Measurements from ENCODE around the gene FEZF2.

Gene FEZF2

GRCh38 chr3:62370858-62371719, 2.3 kb downstream of the FEZF2 start:
- Mint-ChIP-seq H3K27me3 (ENCODE audit: low read depth, poor library complexity) (peaks cover 100% of the 10 kb centered on the region), H3K27ac (no peak overlapping the region), H3K4me3 (peak overlapping the region; percentile 46), H3K4me1 (peaks cover 22% of the 10 kb centered on the region), H3K36me3 (ENCODE audit: low read depth) (no peaks in the 10 kb centered on the region), H3K9me3 (no peaks in the 10 kb centered on the region)
- DNase-seq, result no peak
- TF ChIP-seq CTCF (IDR thresholded peaks at IDR 0.05), result no peak

- H3K27me3 Mint-ChIP-seq (ENCODE audit: low read depth, poor library complexity), result peaks cover 100% of the 10 kb centered on the region
- no peaks in the 10 kb centered on the region for H3K9me3 Mint-ChIP-seq
- DNase-seq, result peak; percentile 57
- no peak overlapping the region for H3K27ac Mint-ChIP-seq
- H3K36me3 Mint-ChIP-seq (ENCODE audit: low read depth), result no peaks in the 10 kb centered on the region
- H3K4me1 Mint-ChIP-seq, result peaks cover 22% of the 10 kb centered on the region
- peak overlapping the region; percentile 46 for H3K4me3 Mint-ChIP-seq
- TF ChIP-seq CTCF (IDR thresholded peaks at IDR 0.05), result no peak
Observed at GRCh38 chr3:62370112-62370857, 3.1 kb downstream of the FEZF2 start.

- TF ChIP-seq CTCF (IDR thresholded peaks at IDR 0.05), result no peak
- Mint-ChIP-seq H3K36me3 (ENCODE audit: low read depth) (no peaks in the 10 kb centered on the region), H3K4me3 (no peak overlapping the region), H3K9me3 (no peaks in the 10 kb centered on the region), H3K27ac (no peak overlapping the region), H3K27me3 (ENCODE audit: low read depth, poor library complexity) (peaks cover 100% of the 10 kb centered on the region), H3K4me1 (peaks cover 22% of the 10 kb centered on the region)
- DNase-seq, result no peak
Observed at GRCh38 chr3:62369476-62369743, 3.9 kb downstream of the FEZF2 start.

GRCh38 chr3:62368705-62369475, 4.5 kb downstream of the FEZF2 start:
- Mint-ChIP-seq H3K9me3 (no peaks in the 10 kb centered on the region), H3K27me3 (ENCODE audit: low read depth, poor library complexity) (peaks cover 100% of the 10 kb centered on the region), H3K27ac (no peak overlapping the region), H3K4me1 (peaks cover 22% of the 10 kb centered on the region), H3K4me3 (peak overlapping the region; percentile 37), H3K36me3 (ENCODE audit: low read depth) (no peaks in the 10 kb centered on the region)
- no peak for DNase-seq
- peak; percentile 31 for TF ChIP-seq CTCF (IDR thresholded peaks at IDR 0.05)

GRCh38 chr3:62368290-62368704, 5.1 kb downstream of the FEZF2 start:
- H3K36me3 Mint-ChIP-seq (ENCODE audit: low read depth), result no peaks in the 10 kb centered on the region
- no peaks in the 10 kb centered on the region for H3K9me3 Mint-ChIP-seq
- H3K27me3 Mint-ChIP-seq (ENCODE audit: low read depth, poor library complexity), result peaks cover 100% of the 10 kb centered on the region
- TF ChIP-seq CTCF (IDR thresholded peaks at IDR 0.05), result no peak
- no peak overlapping the region for H3K27ac Mint-ChIP-seq
- H3K4me1 Mint-ChIP-seq, result peaks cover 22% of the 10 kb centered on the region
- no peak for DNase-seq
- no peak overlapping the region for H3K4me3 Mint-ChIP-seq

Data from nephron progenitor cell (in vitro differentiated cells).